ENCODE data around the gene SLC25A22.

Gene SLC25A22

GRCh38 chr11:833849-834311, 35.8 kb upstream of the SLC25A22 start:
- DNase-seq, result peak in 1 of 4 experiments; percentile 52

DNA sequence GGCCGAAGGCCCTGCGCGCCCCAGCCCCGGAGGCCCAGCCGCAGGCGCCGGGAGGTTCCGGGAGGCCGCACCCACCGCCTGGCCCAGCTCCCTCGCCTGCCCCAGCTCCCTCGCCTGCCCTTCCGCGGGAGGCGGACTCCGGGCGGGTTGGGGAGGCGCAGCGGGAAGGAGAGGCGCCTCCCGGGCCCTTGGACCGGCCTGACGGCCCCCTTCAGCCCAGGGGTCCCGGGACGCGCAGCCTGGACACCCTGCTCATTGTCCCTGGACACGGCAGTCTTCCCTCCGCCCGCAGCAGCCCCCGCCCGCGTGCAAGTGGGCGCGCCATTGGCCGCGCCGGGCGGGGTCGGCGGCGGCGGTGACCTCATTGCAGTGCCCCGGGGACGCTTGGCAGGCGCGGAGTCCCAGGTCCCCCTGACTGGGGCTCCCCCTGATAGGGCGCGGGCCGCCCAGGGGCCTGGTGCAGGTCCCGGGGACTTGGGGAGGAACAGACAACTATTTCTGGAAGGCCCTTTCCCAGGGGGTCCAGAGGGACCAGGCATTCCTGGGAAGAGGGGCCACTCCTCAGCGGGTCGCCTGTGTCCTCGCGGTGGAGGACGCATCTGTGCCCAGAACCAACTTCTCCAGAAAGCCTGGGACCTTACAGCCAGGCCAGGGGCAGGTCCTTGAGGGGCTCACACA, 35.2 kb upstream of the SLC25A22 start:
- peak; percentile 48 to 82 (median 65) for DNase-seq

DNA sequence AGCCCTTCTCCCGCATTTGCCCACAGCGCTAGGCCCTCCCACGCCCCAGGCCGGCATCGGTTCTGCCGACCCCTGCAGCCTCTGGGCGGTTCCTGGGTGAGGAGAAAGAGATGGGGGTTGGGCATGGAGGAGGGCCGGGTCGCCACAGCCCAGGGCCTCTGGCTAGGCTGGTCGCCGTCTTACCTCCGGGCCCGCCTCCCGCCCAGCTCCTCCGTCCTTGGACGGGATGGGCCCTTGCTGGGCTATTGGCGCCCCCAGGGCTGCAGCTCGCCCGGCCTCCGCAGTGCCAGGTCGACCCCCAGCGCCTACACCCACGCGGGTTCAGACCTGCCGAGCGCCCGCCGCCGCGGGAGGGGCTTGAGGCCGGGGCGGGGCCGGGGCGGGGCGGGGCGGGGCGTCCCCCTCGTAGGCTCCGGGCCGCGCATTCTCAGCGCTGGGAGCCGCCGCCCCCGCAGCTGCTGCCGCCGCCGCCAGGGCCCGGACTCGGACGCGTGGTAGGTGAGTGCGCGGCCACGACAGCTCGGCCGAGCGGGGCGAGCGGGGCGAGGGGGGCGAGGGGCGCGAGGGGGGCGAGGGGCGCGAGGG, 34.5 kb upstream of the SLC25A22 start, which contains the start of gene CD151:
Gene CD151, plus strand, starts transcription at position 424 of the 585 bp plus-strand sequence. CDS start 3,118 bp downstream, outside the sequence.
- peak; percentile 65 to 89 (median 78) for DNase-seq

- DNase-seq, result no peak
These were observed 34.0 kb upstream of the SLC25A22 start for GRCh38 chr11:831961-832528.

DNA sequence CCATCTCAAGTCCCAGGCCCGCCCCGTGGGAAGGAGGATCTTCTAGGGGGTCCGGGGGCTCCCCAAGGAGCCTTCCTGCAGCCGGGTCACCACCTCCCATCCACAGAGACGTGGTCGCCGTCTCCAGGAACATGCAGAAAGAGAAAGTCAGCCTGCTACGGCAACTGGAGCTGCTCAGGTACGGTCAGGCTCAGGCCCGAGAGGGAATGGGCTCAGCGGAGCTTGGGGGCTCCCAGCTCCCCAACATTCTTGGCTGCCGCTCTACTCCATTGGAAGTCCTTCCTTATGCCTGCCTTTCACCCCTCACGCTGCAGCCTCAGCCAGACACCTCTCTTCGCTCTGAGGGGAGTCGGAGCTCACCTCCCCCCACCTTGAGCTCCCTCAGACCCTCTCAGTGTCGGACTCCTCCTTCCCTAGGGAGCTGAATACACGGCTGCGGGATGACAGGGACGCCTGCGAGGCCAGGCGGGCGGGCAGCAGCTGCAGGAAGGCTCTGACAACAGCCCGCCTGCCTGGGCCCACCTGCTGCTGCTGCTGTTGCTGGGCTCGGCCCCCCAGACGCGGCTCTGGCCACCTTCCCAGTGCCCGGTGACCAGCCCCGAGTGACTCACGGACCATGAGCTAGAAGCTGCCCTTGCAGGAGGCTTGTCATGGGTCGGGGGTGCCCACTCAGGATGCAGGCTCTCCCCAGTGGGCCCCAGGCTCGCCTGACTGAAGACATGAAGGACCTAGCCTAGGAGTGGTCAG, 33.2 kb upstream of the SLC25A22 start:
- DNase-seq, result no peak

- peak; percentile 56 to 77 (median 60) for DNase-seq
These were observed 32.4 kb upstream of the SLC25A22 start for GRCh38 chr11:830295-831117.

- DNase-seq, result peak in 2 of 4 experiments; percentile 39 to 54
These were observed 31.8 kb upstream of the SLC25A22 start for GRCh38 chr11:829847-830294.

- DNase-seq, result peak; percentile 39 to 61 (median 50)
These were observed 31.2 kb upstream of the SLC25A22 start for GRCh38 chr11:829176-829846.

DNA sequence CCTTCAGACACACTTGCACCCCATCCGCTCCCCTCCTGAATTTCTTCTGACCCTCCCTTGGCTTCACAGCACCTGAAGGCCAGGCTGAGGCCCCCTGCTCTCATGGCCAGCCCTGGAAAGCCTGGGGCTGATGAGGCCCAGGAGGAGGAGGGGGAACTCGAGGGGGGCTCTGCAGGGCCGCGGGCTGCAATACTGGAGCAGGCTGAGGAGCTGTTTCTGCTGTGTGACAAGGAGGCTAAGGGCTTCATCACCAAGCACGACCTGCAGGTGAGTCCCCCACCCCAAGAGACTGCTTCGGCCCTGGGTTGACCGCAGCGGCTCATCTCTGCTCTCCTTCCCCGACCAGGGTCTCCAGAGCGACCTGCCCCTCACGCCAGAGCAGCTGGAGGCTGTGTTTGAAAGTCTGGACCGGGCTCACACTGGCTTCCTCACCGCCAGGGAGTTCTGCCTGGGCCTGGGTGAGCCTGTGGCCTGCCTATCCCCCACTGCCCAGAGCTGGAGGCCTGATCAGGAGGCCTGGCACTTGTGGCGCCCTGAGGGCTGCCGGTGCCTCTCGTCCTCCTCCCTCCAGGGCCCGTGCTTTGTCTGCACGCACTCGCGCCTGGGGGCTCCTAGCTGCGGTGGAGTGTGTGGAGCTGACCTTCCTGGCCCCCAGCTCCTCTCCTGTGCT, 30.6 kb upstream of the SLC25A22 start:
- DNase-seq, result no peak

DNA sequence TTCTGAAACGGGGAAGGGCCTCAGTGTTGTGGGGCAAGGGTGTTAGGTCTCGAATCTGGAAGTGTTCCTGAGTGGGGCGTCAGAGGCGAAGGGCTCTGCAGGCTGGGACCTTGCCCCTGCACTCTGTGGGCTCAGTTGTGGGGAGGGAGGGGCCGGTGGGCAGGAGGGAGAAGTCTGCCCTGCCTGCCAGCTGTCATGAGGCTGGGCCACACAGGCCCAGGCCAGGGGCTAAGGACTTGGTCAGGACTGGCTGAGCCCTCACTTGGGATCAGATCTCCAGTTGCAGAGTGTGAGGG, 29.8 kb upstream of the SLC25A22 start, which contains the start of gene CRACR2B:
Gene CRACR2B, plus strand, starts transcription at position 23 of the 296 bp plus-strand sequence. CDS start 689 bp downstream, outside the sequence.
- no peak for DNase-seq

DNA sequence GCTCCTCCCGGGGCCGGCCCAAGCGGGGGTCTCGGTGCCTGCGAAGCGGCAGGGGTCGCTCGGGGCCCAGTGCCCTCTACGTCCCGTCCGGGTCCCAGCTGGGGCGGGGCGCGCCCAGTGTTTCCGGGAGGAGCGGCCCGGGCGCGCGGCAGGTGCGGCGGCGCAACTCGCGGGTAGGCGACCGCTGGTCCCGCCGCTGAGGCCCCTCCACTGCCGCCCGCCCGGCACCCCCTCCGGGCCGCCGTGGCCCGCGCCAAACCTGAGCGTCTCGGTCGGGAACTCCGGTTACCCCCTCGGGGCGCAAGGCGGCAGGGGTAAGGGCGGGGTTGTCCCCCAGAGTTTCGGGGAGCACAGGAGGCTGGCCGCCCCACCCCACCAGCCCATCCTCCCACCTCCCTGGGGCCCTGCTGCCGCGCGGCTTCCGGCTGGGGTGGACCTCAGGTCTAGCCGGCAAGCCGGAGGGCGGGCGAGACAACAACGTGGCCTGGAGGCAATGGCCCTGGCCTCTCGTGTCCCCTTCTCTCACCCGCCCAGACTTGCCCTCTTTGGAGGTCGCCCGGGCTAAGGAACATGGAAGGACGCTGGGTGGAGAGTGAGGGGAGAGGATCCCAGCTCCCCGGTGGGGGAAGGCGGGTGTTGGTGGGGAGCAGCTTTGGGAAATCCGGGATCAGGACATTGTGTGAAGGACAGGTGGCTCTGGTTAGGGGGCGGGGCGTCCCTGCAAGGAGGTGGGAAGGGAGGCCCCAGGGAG, 29.2 kb upstream of the SLC25A22 start:
- DNase-seq, result peak in 1 of 4 experiments; percentile 38

DNA sequence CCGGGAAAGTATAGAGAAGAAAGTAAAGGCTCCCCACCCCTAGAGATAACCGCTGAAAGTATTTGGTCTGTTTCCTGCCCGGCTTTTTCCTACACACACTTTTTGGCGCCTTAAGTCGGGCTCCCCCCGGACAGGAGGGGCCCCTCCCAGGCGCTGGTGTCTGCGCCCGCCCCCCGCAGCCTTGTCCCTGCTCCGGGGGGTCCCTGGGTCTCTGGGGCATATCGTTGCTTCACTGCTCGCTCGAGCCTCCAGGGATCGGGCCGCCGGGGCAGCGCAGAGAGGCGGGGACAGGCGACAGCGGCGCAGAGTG, 28.7 kb upstream of the SLC25A22 start:
- no peak for DNase-seq

DNA sequence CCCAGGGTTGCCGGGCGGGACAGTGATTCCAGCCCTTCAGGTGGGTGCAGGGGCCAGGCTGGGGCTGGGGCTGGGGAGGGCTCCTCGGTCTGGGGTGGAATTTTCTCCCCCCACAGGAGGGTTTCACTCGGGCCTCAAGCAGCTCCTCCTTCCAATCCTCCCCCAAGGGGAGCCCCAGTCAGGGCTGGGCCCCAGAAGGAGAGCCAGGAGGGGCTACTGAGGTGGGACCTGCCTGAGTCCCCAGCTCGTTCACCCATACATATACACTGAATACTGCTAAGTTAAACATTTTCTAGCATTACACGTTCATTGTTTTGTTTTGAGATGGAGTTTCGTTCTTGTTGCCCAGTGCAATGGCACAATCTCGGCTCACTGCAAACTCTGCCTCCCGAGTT, 28.1 kb upstream of the SLC25A22 start:
- DNase-seq, result no peak

- DNase-seq, result no peak
These were observed 27.5 kb upstream of the SLC25A22 start for GRCh38 chr11:825366-826226.

- no peak for DNase-seq
These were observed 26.9 kb upstream of the SLC25A22 start for GRCh38 chr11:824942-825341.

- DNase-seq, result no peak
These were observed 26.3 kb upstream of the SLC25A22 start for GRCh38 chr11:824292-824880.

GRCh38 chr11:823441-824291, 25.6 kb upstream of the SLC25A22 start:
- DNase-seq, result no peak

All from suppressor macrophage (primary cell).